Measurements from ENCODE around the gene PPIF. TPM values are rescaled to one million over a fixed set of nuclear protein-coding genes. Genes with fewer than 3 reads are reported as not detected.

Gene PPIF
- total and polyA plus RNA-seq, 2 of the 13 experiments (the other 11 are each of a cell fraction or from before 2014, with no cell fraction given): 147 to 157 TPM

GRCh38 chr10:79335094-79335469 lies 12.2 kb upstream of the PPIF start:
- H3K4me3 ChIP-seq (replicated peaks in 1 of 3; ENCODE audit: insufficient read depth in 1 of 3, low read depth in 2 of 3, low read length in 3 of 3): peak overlapping the region in 1 of 3 experiments; percentile 51; a peak in 2 of 6 replicates
- H3K9me3 ChIP-seq (ENCODE audit: low read length): no peaks in the 10 kb centered on the region
- DNase-seq (ENCODE audit: low spot score) (no peak), ATAC-seq (peak; percentile 43), FAIRE-seq (no peak)
- no peak for TF ChIP-seq CERS6 (CRISPR knock-in tag; IDR thresholded peaks at IDR 0.05)
- TF ChIP-seq PHF5A (CRISPR knock-in tag; IDR thresholded peaks at IDR 0.05; ENCODE audit: low read depth, unreplicated experiment): no peak
- no peak for TF ChIP-seq RARA (CRISPR knock-in tag; IDR thresholded peaks at IDR 0.05)
- no peak for TF ChIP-seq ZNF570 (CRISPR knock-in tag; IDR thresholded peaks at IDR 0.05; ENCODE audit: borderline replicate concordance)
- TF ChIP-seq ZNF260 (CRISPR knock-in tag; IDR thresholded peaks at IDR 0.05; ENCODE audit: borderline replicate concordance, low read depth): no peak
- 0 out of 2 replicates have a peak, but pooled peaks have one; percentile 8 for TF ChIP-seq ZMYM2 (CRISPR knock-in tag; IDR thresholded peaks at IDR 0.05)
- TF ChIP-seq ZNF747 (CRISPR knock-in tag; IDR thresholded peaks at IDR 0.05; ENCODE audit: borderline replicate concordance): no peak
- TF ChIP-seq ZSCAN31 (CRISPR knock-in tag; IDR thresholded peaks at IDR 0.05; ENCODE audit: low read depth): no peak
- TF ChIP-seq U2AF2 (IDR thresholded peaks at IDR 0.05; ENCODE audit: low read depth, low read length): no peak
- TF ChIP-seq ZSCAN9 (CRISPR knock-in tag; IDR thresholded peaks at IDR 0.05; ENCODE audit: borderline replicate concordance): no peak
- no peak for TF ChIP-seq STAT5B (CRISPR knock-in tag; IDR thresholded peaks at IDR 0.05)
- TF ChIP-seq NAIF1 (CRISPR knock-in tag; IDR thresholded peaks at IDR 0.05; ENCODE audit: borderline replicate concordance): peak; percentile 32; the same call in 1 of the 2 replicates
- TF ChIP-seq HMG20B (CRISPR knock-in tag; conservative IDR thresholded peaks at IDR 0.05): no peak
- TF ChIP-seq ZNF30 (CRISPR knock-in tag; IDR thresholded peaks at IDR 0.05): no peak
- no peak for TF ChIP-seq REPIN1 (CRISPR knock-in tag; IDR thresholded peaks at IDR 0.05; ENCODE audit: borderline replicate concordance, low read depth)
- no peak for TF ChIP-seq POLR2A (IDR thresholded peaks at IDR 0.05; ENCODE audit: insufficient read depth in 1 of 2, low read depth in 2 of 2, low read length in 2 of 2)
- 0 out of 2 replicates have a peak, but pooled peaks have one; percentile 56 for TF ChIP-seq ZNF670 (CRISPR knock-in tag; IDR thresholded peaks at IDR 0.05; ENCODE audit: borderline replicate concordance)
- TF ChIP-seq ZNF674 (CRISPR knock-in tag; IDR thresholded peaks at IDR 0.05; ENCODE audit: low read depth): no peak
- no peak for TF ChIP-seq KDM1A (CRISPR knock-in tag; IDR thresholded peaks at IDR 0.05)
- 0 out of 2 replicates have a peak, but pooled peaks have one; percentile 21 for TF ChIP-seq ZNF75D (CRISPR knock-in tag; IDR thresholded peaks at IDR 0.05; ENCODE audit: borderline replicate concordance)
- TF ChIP-seq PAF1 (CRISPR knock-in tag; IDR thresholded peaks at IDR 0.05): no peak
- TF ChIP-seq CHD4 (IDR thresholded peaks at IDR 0.05; ENCODE audit: borderline replicate concordance, low read length): peak; percentile 56; the same call in 1 of the 2 replicates
- TF ChIP-seq ETV5 (CRISPR knock-in tag; IDR thresholded peaks at IDR 0.05; ENCODE audit: borderline replicate concordance): no peak
- no peak for TF ChIP-seq WIZ (CRISPR knock-in tag; IDR thresholded peaks at IDR 0.05)
- 0 out of 2 replicates have a peak, but pooled peaks have one; percentile 35 for TF ChIP-seq XBP1 (CRISPR knock-in tag; IDR thresholded peaks at IDR 0.05)
- ChIA-PET POLR2A (interaction anchor here (1.0 to 5.3 kb wide), 9 partner anchors 12 to 47 kb away, joined by 3 to 134 read pairs (median 8); partner anchors contain the start of gene PPIF), CTCF (ENCODE audit: low intra/inter-chr PET ratio, low total read pairs) (no interaction called here)
- H3K79me2 ChIP-seq (ENCODE audit: insufficient read depth, low read length): no peaks in the 10 kb centered on the region
- BruUV-seq (replicated peaks): TSS peak; percentile 77
- H3K27me3 ChIP-seq (ENCODE audit: control insufficient read depth in 1 of 2, insufficient read depth in 2 of 2, low read length in 2 of 2): no peaks in the 10 kb centered on the region
- no peaks in the 10 kb centered on the region for H3K36me3 ChIP-seq (replicated peaks in 1 of 2; ENCODE audit: control insufficient read depth in 1 of 2, insufficient read depth in 2 of 2, low read length in 2 of 2)
- H2AFZ ChIP-seq (ENCODE audit: low read length): no peak overlapping the region
- no peaks in the 10 kb centered on the region for H4K20me1 ChIP-seq (ENCODE audit: insufficient read depth, low read length)
- peak overlapping the region; percentile 85 for H3K4me2 ChIP-seq (ENCODE audit: low read depth, low read length)
- 21% methylated on average over 2 of the region's 2 CpGs for WGBS (ENCODE audit: low lambda C conversion rate)
- peak overlapping the region; percentile 77 for H3K9ac ChIP-seq (ENCODE audit: insufficient read depth, low read depth, low read length)
- H3K27ac ChIP-seq (ENCODE audit: extremely low read length, insufficient read depth, low read length): peak overlapping the region; percentile 98
- intact Hi-C loops (cut with micrococcal nuclease; ENCODE audit: unreplicated experiment) (loop anchor here (1.0 to 2.0 kb wide), 2 partner anchors 12 to 18 kb away; partner anchors contain the start of gene PPIF), in situ Hi-C loops (cut with HindIII; ENCODE audit: extremely low pct_ligation_motif_present, low pct_unique_long_range_greater_than_20kb) (no loop called here)
- peaks cover 66% of the 10 kb centered on the region for H3K4me1 ChIP-seq (ENCODE audit: insufficient read depth, low read length)

Measured in HepG2 (cell line).